NCI-H1092 treated with DMSO at 0.1 percent for 48 hours (cell line): ENCODE measurements around the gene OTUD3.
"Not testable (repeated sequence)": the region's sequence is repeated elsewhere in the genome, so short reads cannot be mapped to it uniquely, and the experiment has no call there.

Source experiments
- DNase-seq: peaks from one replicate; lab custom pipeline; 2025; lab: John Stamatoyannopoulos, UW

The OTUD3 gene

DNA sequence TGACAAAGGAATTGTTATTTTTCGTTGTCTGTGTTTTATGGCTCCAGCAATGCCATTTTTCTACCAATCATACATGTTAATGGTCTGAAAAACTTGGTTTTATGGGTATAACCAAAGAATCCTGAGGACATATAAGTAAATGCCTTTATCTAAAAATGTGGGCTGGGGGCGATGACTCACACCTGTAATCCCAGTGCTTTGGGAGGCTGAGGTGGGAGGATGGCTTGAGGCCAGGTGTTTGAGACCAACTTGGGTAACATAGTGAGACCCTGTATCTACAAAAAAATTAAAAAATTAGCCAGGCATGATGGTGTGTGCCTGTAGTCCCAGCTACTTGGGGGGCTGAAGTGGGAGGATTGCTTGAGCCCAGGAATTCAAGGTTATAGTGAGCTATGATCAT is 12.7 kb upstream of the OTUD3 start:
- DNase-seq, result not testable (repeated sequence)

DNA sequence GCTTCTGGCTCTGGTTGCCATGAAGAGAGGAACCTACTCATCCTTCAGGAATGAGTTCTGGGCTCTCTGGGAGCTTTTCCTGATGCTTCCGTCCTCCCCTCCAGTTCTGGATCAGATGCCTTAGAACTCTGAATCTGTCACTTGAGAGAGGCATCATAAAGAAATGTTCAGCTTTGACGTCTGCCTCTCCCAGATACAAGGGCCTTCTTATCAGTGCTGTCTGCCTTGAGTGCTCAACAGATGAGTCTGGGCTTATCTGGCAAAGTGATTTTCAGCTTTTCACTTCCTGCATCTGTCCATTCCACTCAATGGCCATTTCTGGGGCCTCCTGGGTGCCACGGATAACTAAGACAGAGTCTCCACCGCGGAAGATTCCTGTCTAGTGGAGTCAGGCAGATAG is 12.3 kb upstream of the OTUD3 start:
- DNase-seq, result no peak

DNA sequence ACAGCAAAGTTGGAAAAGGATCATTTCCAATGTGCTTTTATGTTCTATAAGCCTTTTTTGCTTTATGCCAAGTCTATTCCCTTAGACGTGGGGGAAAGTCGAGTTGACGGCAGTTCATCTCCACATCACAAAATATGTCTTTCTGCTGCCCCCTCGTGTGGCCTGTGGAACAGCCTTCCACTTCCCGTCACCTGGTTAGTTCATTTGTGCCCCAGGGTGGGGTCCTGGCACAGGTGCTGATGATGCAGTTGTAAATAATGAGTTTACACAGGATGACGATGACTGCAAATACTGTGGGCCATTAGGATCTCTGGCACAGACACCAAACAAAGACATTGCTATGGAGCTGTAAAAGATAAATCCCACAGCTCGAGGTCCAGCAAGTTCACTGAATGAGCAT is 10.0 kb upstream of the OTUD3 start:
- peak; percentile 40 for DNase-seq

DNA sequence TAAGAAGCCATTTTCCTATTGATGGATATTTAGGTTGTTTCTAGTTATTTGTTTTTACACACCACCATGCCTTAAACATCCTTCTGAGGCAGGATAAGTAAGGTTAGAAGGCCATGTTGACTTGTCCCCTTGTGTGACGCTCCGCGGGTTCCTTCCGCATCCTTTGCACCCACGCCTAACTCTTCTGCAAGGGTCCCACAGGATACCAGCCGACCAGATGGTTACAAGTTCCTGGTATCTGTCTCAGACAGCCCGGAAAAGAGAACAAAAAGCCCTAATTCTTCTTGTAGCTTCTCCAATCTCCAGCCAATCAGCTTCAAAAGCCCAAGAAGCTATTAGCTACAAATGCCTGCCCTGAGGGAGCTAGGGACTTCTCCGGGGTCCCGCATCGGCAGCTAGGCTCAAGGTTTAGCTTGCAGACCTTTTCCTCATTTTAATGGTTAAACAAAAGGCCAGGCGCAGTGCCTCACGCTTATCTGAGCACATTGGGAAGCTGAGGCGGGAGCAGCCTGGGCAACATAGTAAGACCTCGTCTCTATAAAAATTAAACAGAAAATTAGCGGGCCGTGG is 4.9 kb upstream of the OTUD3 start:
- DNase-seq, result no peak

DNA sequence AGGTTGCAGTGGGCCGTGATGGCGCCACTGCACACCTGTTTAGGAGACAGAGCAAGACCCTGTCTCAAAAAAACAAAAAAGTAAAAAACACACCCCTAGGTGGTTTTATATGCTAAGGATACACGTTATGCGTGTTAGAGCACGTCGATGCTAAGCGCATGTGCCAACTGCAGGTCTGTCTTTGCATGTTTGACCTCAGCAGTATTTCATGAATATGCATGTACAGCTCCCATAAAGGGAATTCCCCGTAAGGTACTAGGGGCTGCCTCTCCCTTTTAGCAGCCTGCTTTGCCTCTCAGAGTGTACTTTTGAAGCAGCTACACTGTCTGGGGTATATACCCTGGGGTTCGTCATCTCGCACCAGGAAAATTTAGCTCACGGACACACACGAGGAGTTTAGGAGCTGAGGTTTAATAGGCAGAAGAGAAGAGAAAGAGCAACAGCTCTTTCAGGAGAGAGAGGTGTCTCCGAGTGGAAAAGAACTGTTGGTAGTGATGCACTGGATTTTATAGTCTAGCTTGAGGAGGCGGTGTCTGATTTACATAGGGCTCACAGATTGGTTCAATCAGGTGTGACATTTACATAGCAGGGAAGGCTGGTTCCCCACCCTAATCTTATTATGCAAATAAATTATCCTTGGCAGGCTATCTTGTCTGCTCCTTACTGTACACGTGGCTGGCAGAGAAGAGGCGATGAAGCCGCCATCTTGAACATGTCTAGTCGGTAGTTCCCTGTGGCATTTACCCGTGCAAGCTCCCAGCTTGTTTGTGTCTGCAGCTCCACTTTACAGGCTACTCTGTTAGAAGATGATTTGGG is 4.2 kb upstream of the OTUD3 start:
- DNase-seq, result peak; percentile 8

DNA sequence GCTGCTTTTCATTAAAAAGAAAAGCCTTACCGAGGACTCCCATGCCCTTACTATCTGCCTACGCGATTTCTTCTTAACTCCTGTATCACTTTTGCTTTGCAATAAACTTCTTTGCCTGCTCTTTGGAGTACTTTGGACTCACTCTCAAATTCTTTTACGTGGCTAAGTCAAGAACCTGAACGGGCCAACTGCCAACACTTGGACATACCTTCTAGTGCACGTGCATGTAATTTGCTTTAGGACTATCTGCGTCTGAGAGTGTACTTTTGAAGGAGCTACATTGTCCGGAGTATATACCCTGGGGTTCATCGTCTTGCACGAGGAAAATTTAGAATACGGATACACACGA is 3.6 kb upstream of the OTUD3 start:
- DNase-seq, result no peak

DNA sequence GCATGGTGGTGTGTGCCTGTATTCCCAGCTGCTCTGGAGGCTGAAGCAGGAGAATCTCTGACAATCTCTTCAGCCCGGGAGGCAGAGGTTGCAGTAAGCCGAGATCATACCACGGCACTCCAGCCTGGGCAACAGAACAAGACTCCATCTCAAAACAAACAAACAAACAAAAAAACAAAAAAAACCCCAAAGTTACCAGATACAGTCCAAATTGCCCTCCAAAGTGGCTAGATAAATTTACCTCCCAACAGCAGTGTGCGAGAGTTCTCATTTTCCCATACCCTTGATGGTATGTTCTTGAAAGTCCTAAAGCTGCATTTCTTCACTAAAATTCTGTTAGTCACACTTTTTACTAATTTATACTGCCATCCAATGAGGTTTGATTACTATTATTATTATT is 3.0 kb upstream of the OTUD3 start:
- DNase-seq, result no peak

DNA sequence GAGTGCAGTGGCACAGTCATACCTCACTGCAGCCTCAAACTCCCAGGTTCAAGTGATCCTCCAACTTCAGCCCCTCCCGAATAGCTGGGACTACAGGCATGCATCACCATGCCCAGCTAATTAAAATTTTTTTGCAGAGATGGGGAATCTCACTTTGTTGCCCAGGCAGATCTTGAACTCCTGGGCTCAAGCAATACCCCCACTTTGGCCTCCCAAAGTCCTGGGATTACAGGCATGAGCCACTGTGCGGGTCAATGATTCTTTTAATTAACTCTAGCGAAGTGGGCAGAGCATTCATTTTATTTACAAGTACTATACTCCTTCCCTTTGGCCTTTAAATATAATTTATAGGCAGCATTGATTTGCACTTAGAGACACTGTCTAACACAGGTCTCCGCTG is 2.5 kb upstream of the OTUD3 start:
- no peak for DNase-seq

DNA sequence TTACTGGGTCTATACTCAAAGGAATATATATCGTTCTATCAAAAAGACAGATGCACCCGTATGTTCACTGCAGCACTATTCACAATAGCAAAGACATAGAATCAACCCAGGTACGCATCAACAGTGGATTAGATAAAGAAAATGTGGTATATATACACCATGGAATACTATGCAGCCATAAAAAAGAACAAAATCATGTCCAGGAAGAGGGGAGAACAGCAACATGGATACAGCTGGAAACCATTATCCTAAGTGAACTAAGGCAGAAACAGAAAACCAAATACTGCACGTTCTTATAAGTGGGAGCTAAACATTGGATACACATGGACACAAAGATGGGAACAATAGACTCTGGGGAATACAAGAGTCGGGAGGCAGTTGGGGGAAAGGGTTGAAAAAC is 1.4 kb upstream of the OTUD3 start:
- DNase-seq, result not testable (repeated sequence)

DNA sequence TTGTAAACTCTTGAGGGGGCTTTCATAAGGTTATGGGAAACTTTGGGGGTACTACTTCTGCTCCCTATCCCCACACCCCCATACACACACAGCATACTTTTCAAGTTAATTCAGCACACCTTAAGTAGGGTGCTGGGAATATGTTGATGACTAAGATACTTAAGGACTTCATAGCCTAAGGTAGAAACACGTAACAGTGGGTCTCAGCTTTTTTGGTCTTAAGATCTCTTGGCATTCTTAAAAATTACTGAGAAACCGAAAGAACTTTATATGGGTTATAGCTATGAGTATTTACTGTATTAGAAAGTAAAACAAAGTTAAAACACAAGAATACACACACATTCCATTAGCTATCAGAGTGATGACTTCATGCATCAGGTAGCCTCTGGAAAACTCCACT is 2.1 kb downstream of the OTUD3 start:
- no peak for DNase-seq

DNA sequence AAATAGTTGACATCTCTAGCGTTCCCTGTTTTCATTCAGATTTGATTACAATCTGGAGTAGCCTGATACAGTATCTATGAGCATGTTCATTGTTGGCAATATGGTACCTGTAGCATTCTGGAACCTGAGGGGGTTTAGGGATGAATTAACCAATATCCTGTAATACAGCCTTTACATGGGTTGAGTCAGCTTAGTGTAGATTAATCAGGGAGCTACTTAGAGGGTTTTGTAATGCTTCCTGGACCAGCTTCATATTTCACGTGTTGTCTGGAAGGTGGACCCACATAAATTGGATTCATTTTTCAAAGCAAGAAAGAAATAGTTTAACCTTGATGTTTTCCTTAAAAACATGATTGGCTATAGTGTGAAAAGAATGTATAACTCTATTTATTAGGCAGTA is 3.6 kb downstream of the OTUD3 start:
- DNase-seq, result no peak

DNA sequence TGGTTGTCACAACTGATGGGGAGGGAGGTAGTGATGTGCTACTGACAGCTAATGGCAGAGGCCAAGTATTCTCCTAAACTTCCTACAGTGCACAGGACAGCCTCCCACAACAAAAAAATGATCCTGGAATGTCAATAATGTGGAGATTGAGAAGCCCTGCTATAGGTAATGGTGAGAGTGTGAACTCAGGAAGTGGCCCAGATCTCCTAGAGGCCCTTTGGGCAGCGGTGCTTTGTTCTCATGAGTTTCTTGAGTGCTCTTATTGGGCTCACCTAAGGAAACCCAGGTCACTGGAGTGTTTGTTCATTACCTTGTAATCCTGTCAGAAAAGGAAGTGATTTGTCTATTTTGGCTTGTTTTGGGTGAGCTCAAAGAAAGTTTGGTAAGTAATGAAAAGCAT is 5.9 kb downstream of the OTUD3 start:
- no peak for DNase-seq

DNA sequence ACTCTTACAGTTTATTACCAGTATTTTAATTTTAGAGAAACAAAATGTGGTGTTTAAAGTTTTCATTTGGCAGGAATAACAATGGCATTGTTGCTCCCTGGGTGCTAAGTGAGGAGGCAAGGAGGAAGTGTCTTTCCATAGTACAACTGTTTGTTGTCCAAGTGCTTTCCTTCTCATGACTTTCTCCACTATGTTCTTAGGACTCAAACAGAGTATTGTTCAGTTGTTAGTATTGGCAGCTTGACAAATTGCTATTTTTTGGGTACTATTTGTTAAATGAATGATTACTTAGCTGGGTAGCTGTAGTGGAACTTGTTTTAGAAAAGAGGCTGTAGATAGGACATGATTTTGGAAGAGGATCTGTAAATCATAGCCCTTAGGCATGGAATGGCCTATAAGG is 7.5 kb downstream of the OTUD3 start:
- no peak for DNase-seq

DNA sequence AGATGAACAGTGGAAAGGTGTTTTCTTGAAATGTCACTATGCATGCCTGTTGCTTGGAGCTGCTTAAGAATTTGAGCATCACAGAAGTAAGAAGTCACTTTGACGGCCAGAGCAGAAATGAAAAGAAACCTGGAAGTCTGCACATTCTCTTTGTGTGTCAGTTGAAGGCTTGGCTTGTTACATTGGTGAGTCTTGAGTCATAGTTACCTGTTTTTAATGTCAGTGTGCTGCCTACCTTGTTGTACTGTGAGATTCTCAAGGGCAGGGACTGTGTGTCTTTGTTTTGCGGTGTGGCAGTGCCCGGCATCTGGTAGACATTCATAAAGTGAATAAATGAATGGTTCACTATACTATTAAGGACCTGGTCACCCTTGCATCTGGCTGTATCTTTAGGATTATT is 9.9 kb downstream of the OTUD3 start:
- DNase-seq, result no peak

DNA sequence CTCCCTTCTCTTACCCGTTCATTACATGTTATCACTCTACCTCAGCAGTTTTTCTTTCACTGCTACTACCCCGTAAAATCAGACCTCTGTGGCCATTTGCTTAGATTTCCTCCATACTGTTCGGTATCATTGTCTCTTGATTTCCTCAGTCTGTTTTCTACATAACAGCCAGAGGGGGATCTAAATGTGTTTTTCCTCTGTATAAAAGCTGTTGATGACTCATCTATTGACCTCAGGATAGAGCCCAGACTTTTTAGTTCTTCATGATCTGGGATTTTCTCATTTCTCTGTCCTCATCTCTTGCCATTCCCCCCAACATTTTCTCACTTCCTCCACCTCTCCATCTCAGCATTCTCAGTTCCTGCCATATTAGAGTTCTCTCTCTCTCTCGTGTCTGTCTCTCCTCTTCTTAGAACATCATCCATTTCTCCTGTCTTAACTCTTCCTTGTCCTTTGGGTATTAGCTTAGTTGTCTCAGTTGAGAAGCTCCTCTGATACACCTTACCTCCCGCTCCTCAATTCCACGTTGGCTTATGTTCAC is 10.5 kb downstream of the OTUD3 start:
- no peak for DNase-seq

DNA sequence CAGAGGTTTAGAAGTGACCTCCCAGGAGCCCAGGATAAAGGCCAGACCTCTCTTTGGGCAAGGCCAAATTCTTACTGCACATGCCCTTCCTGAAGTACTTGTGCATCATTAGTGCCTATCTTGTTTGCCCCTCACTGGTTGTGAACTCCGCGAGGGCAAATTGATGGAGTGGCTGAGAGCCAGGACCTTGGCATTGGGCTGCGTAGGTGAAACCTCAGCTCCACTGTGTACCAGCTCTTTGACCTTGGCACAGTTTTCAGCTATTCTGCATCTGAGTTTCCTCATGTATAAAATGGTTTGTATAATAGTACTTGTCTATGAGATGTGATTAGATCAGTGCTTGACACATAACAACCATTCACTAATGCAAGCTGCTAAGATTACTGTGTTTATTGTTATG is 11.5 kb downstream of the OTUD3 start:
- peak; percentile 19 for DNase-seq

DNA sequence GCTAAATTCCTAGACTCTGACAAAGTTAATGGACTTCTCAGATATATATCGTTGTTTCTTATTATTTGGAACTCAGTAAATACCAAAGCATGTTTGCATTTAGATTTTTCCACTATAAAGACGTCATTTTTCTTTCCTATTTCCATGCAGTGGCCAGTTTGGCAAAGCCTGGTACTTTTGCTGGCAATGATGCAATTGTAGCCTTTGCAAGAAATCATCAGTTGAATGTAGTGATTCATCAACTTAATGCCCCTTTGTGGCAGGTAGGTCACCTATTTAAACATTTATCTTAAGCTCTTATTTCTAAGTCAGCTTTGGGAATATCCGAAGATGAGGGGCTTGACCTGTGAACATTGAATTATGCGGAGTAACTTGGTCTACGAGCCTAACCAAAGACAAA is 12.0 kb downstream of the OTUD3 start:
- DNase-seq, result no peak

DNA sequence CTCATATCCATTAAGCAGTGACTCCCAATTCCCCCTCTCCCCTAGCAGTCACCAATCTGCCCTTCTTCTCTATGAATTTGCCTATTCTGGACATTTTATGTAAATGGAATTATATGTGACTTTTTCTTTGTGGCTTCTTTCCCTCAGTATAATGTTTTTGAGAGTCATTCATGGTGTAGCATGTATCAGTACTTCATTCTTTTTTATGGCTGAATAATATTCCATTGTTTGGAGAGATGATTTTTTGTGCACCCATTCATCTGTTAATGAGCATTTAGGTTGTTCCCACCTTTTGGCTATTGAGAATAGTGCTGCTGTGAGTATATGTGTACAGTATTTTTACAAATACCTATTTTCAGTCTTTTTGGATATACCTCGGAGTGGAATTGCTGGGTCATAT is 19.5 kb downstream of the OTUD3 start:
- DNase-seq, result no peak

DNA sequence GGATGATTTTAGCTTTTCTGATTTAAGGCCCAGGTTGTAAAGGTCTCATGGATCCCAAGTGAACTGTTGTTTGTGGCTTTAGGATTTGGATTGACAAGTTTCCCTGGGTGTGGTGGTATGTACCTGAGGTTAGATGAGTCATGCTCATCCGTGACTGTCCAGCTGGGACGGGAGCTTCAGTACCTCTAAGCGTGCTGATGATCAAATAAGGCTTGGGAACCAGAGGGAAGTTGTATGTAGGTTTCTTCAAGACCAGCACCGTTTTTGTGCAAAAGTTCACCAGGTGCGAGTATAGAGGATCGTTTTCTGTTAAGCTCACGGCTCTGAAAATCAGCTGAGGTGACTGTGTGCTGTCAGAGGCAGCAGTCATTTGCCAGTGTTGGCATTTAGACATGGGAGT is 21.4 kb downstream of the OTUD3 start:
- DNase-seq, result no peak

DNA sequence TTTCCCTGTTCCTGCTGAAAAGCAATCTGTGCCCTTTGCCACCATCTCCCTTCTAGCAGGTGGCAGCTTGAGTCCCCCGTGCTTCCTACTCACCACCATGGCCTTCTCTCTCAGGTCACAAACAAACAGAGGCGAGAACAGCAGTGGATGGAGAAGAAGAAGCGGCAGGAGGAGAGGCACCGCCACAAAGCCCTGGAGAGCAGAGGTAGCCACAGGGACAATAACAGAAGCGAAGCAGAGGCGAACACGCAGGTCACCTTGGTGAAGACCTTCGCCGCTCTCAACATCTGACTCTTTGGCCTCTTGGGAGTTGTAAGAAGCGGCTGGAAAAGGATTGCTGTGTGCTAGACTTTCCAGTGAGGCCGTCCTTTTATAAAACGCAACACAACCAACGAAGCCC is 25.3 kb downstream of the OTUD3 start:
- DNase-seq, result no peak

DNA sequence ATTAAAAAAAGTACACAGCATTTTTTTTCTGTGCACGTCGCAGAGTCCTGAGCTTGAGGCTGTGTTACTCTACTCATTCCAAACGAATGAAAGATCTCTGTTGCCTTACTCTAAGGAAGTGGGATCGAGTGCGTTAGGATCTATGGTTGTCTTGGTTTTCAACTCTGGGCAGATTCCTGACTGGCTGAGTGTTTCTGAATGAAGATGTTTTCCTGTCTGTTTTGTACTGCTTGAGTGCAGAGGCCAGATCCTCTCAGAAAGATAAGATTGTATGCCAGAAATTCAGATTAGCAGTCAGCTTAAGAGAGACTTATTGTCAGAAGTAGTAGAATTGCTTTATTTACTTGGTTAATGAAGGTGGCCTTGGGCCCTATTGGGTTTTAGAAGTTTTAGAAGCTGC is 27.2 kb downstream of the OTUD3 start:
- DNase-seq, result no peak

DNA sequence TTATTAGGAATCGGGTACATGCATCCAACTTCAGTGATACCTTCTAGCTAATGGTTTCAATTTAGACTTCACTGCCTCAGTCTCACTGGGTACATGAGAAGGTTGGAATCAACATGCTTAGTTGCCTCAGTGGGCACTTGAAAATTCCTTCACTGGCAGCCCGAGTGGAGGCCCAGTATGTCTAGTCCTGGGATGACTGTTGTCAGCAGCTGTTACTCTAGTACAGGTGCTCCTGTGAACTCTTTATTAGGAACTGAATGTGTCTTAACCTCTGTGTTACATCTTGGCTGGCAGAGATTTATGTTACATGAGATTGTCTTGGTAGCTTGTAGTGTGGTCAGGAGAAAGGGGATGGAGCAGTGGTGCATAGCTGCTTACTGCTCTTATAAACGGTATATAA is 27.8 kb downstream of the OTUD3 start:
- no peak for DNase-seq

DNA sequence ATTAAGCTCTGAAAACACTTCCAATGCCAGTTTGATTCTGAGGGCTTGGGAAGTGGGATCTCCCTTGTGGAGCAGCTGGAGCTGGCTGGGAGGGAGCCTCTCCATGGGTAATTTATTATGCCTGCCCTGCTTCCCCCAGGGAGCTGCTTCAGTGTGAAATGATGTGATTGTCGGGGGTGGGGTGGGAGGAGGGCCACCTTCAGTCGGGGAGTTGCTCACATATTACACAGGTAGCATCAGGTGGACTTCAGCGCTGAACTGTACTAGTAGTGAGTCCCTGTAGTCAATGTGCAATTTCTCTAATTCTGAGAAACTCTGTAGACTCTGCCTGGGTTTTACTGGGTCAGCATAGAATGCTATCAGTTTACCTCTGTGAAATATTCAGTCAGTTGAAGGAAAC is 28.5 kb downstream of the OTUD3 start:
- DNase-seq, result no peak

DNA sequence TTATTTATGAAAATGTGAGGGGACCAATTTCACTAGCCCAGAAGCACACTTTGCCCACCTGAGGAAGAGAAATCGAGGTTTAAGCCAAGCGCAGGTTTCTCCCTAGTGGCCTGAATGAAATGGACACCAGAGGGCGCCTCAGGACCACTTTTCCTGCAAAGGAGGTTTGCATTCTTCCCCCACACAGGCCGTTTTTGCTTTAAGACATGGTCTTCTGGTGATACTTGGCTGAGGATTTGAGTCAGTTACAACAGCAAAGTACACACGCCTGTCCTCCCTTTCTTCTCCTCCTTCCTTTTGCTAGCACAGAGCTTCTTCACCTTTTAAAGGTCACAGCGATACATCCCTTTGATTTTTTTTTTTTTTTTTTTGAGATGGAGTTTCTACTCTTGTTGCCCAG is 35.9 kb downstream of the OTUD3 start:
- peak; percentile 71 for DNase-seq
